Spleen (tissue), 11 donors: ENCODE data around the gene SLC22A23. TPM values are rescaled to one million over a fixed set of nuclear protein-coding genes. Genes with fewer than 3 reads are reported as not detected.

Experiments used
- DNase-seq: peaks from one replicate; pipeline ENCODE4 v3.0.0-alpha.2; 2020
- H3K27ac ChIP-seq, 8 donors: fragments of 200-600 bp; sonication (generic) in 7 of 8; 1 replicate in 4 of 8; 2 replicates in 4 of 8; pipeline versions ENCODE4 v1.5.0 to v1.8.0; 2016 to 2021; ENCODE audit warnings: inconsistent platforms in 4 of 8, mild to moderate bottlenecking in 4 of 8, moderate library complexity in 1 of 8
- H3K27me3 ChIP-seq, 7 donors: fragments of 200-600 bp; sonication (generic) in 6 of 7; replicated peaks in 1 of 7; 1 replicate in 4 of 7; 2 replicates in 3 of 7; pipeline versions ENCODE4 v1.5.0 to v1.8.0; 2016 to 2021; ENCODE audit warnings: inconsistent platforms in 3 of 7, mild to moderate bottlenecking in 1 of 7
- H3K36me3 ChIP-seq, 6 donors: fragments of 200-600 bp; sonication (generic) in 5 of 6; 1 replicate in 4 of 6; 2 replicates in 2 of 6; pipeline versions ENCODE4 v1.5.0 to v1.8.0; 2016 to 2021; ENCODE audit warnings: inconsistent platforms in 2 of 6
- H3K4me1 ChIP-seq, 6 donors: fragments of 200-600 bp; sonication (generic) in 5 of 6; 1 replicate in 3 of 6; 2 replicates in 3 of 6; pipeline versions ENCODE4 v1.5.0 to v1.8.0; 2016 to 2021; ENCODE audit warnings: inconsistent platforms in 3 of 6
- H3K4me3 ChIP-seq, 8 donors: fragments of 200-600 bp; sonication (generic) in 7 of 8; 1 replicate in 4 of 8; 2 replicates in 4 of 8; pipeline versions ENCODE4 v1.5.0 to v1.8.0; 2016 to 2021; ENCODE audit warnings: inconsistent platforms in 4 of 8, mild to moderate bottlenecking in 4 of 8, moderate library complexity in 2 of 8
- H3K9me3 ChIP-seq, 8 donors: fragments of 200-600 bp; sonication (generic) in 7 of 8; 1 replicate in 4 of 8; 2 replicates in 4 of 8; pipeline versions ENCODE4 v1.5.0 to v1.8.0; 2016 to 2021; ENCODE audit warnings: inconsistent platforms in 4 of 8
- CTCF ChIP-seq, 11 experiments: fragments of 200-600 bp in 7 of 11; fragments of 450-650 bp in 4 of 11; sonication (generic) in 4 of 11; IDR thresholded peaks in 8 of 11; conservative IDR thresholded peaks in 3 of 11; 1 replicate in 7 of 11; 2 replicates in 4 of 11; pipeline versions ENCODE4 v1.4.0 to v1.8.0; 2016 to 2021; ENCODE audit warnings: antibody characterized with exemption in 11 of 11, inconsistent platforms in 4 of 11, mild to moderate bottlenecking in 1 of 11
- POLR2A ChIP-seq, 3 donors: fragments of 450-650 bp; IDR thresholded peaks; one replicate each; pipeline ENCODE4 v1.5.1; 2017; ENCODE audit warnings: antibody characterized with exemption in 3 of 3, mild to moderate bottlenecking in 1 of 3
- POLR2AphosphoS5 ChIP-seq, 3 donors: sonication (generic); formaldehyde crosslinking; IDR thresholded peaks; one replicate each; pipeline ENCODE4 v1.5.1; 2017; ENCODE audit warnings: antibody characterized with exemption in 3 of 3
- WGBS, 5 donors: extraction: QIAGEN DNeasy Blood & Tissue Kit in 3 of 5; methylation state at CpG; one replicate each; pipeline versions ENCODE4 v1.1.5 to v1.1.7; 2013 to 2018; 5-methylcytosine and 5-hydroxymethylcytosine counted together
- intact Hi-C: fragments of 100-400 bp; cut with DNase I; formaldehyde crosslinking; loops from one replicate; pipeline ENCODE4 v1.15.0; 2023; ENCODE audit warnings: low total_unique reads
- polyA plus RNA-seq, 3 donors: library from polyadenylated mRNA; stranded (reverse); fragments of 200-250 nt; gene quantifications; one replicate each; pipeline ENCODE4 v1.2.1, GENCODE V29; 2013
- total RNA-seq, 7 donors: library from RNA; depleted of rRNA in 3 of 7; stranded (reverse); fragments of >200 nt in 3 of 7; fragmentation: NEBNext Ultra II Directional in 4 of 7; extraction: Animal tissue kit (Norgen Biotek cat#: 25700) in 4 of 7; gene quantifications; one replicate each; pipeline versions ENCODE4 v1.1.0 to v1.2.1, GENCODE V29; 2016 to 2021
- donor health status: healthy with polysubstance abuse.
- donor health status: DM: no; HTN: no; CAD: no; lungs with moderate emphysema.
- donor health status: DM: no; HTN: no; CAD: no.
- donor health status: Bipolar disorder and iron deficiency.
- donor health status: healthy.
- donor health status: DM: no; HTN: no; CAD: no.
- donor health status: DM: yes; HTN: yes; CAD: no.

The SLC22A23 gene
- total and polyA plus RNA-seq, 10 donors = 1.9 to 22.6 (median 18.3) TPM

GRCh38 chr6:3314621-3315467, 142.0 kb downstream of the SLC22A23 start:
- TF ChIP-seq POLR2A (IDR thresholded peaks at IDR 0.05) (no peak), CTCF (IDR thresholded peaks at IDR 0.05 in 8 of 11, conservative IDR thresholded peaks at IDR 0.05 in 3 of 11) (no peak), POLR2AphosphoS5 (IDR thresholded peaks at IDR 0.05) (no peak)
- DNase-seq = peak; percentile 44
- 85 to 93% (median 90%) methylated on average over 19 to 20 of the region's 20 CpGs for WGBS, 5 donors
- intact Hi-C loops = no loop called here
- Histone ChIP-seq H3K27me3 (peaks cover 0 to 17% (median 0%) of the 10 kb centered on the region in 7 donors), H3K9me3 (no peaks in the 10 kb centered on the region), H3K4me3 (no peak overlapping the region), H3K27ac (no peak overlapping the region), H3K36me3 (no peaks in the 10 kb centered on the region), H3K4me1 (peaks cover 0 to 10% (median 8%) of the 10 kb centered on the region in 6 donors)

DNA sequence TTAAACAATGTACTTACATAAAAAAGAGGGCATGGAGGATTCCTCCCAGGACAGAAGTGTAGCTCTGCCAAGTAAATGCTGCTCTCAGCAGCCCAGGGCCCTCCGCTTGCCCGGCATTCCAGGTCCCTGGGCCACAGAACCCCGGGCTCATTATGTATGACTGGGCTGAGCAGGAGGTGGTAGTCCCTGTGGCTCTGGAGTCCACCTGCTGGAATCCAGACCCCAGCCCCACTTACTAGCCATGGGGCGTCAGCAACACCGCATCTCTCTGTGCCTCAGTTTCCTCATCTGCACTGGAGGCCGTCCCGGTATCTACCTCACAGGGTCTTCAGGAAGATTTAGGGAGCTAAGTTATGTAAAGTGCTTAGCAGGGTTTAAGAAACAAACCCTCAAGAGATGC, 142.7 kb downstream of the SLC22A23 start:
- peaks cover 0 to 17% (median 0%) of the 10 kb centered on the region in 7 donors for H3K27me3 ChIP-seq
- peak; percentile 16 for DNase-seq

DNA sequence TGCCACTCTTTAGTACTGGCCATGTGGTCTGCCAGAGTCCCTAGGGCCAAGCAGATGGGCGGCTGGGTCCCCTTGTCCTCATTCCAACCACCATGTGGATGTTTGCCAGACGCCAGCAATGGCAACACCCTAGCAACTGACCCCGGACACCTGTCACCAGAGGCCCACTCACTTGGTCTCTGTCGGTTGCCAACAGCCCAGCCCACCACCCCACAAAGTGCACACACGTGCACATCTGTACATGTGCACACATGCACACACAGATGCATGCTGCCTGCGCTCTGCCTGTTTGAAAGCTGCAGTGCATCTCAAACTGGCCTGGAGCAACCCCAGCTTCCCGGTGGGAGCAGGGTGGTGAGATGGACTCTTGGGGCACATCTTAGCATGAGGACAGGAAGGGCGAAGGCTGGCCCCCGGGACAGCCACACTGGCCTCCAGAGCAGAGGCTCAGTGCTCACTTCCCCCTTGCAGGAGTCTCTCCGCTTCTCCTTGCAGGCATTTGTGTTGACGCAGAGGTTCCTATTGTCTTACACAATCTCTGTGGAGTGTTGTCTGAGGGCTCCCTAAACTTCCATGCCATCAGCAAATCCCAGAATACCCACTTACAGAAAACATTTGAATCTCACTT, 144.1 kb downstream of the SLC22A23 start:
- 66 to 83% (median 74%) methylated on average over 5 to 11 of the region's 11 CpGs for WGBS, 5 donors

More for the DNA sequence above, 142.7 kb downstream of the SLC22A23 start:
- H3K36me3 ChIP-seq = no peaks in the 10 kb centered on the region
- no peak overlapping the region for H3K27ac ChIP-seq
- intact Hi-C loops = no loop called here
- no peak overlapping the region for H3K4me3 ChIP-seq
- H3K9me3 ChIP-seq = no peaks in the 10 kb centered on the region
- H3K4me1 ChIP-seq = peaks cover 0 to 10% (median 8%) of the 10 kb centered on the region in 6 donors
- no peak for TF ChIP-seq POLR2AphosphoS5 (IDR thresholded peaks at IDR 0.05)
- TF ChIP-seq CTCF (IDR thresholded peaks at IDR 0.05 in 8 of 11, conservative IDR thresholded peaks at IDR 0.05 in 3 of 11) = no peak
- no peak for TF ChIP-seq POLR2A (IDR thresholded peaks at IDR 0.05)
- 88 to 98% (median 94%) methylated on average over 6 to 7 of the region's 7 CpGs for WGBS, 5 donors

More for the DNA sequence above, 144.1 kb downstream of the SLC22A23 start:
- Histone ChIP-seq H3K9me3 (no peaks in the 10 kb centered on the region), H3K4me1 (peaks cover 0 to under 1% (median 0%) of the 10 kb centered on the region in 6 donors), H3K27me3 (peaks cover 0 to 9% (median 0%) of the 10 kb centered on the region in 7 donors), H3K36me3 (no peaks in the 10 kb centered on the region), H3K4me3 (no peak overlapping the region), H3K27ac (no peak overlapping the region)
- intact Hi-C loops = no loop called here
- TF ChIP-seq CTCF (IDR thresholded peaks at IDR 0.05 in 8 of 11, conservative IDR thresholded peaks at IDR 0.05 in 3 of 11) (no peak), POLR2AphosphoS5 (IDR thresholded peaks at IDR 0.05) (peak in 2 of 3 donors; percentile 34 to 40)
- peak; percentile 73 for DNase-seq
